T-cell (primary cell): ENCODE measurements around the gene CUX1. TPM values are rescaled to one million over a fixed set of nuclear protein-coding genes. Genes with fewer than 3 reads are reported as not detected.
"Not testable (repeated sequence)": the region's sequence is repeated elsewhere in the genome, so short reads cannot be mapped to it uniquely, and the experiment has no call there.

Experiments
- ATAC-seq, 4 experiments: fragments of 200-7000 bp in 3 of 4; fragments of 150-1000 bp in 1 of 4; cut with Tn5 transposase; replicated peaks in 1 of 4; 1 replicate in 3 of 4; 2 replicates in 1 of 4; pipeline ENCODE4 v1.10.0; 2021; ENCODE audit warnings: moderate library complexity in 3 of 4, mild to moderate bottlenecking in 2 of 4, moderate number of reproducible peaks in 1 of 4
- CTCF ChIA-PET, 2 donors: fragments of 300-600 bp; sonication (Branson Sonifier 250); formaldehyde crosslinking; loops; one replicate each; lab custom pipeline; 2022; ENCODE audit warnings: antibody characterized with exemption in 2 of 2; lab: Charles Lee
- POLR2A ChIA-PET, 2 donors: fragments of 300-600 bp; sonication (Branson Sonifier 250); formaldehyde crosslinking; loops; one replicate each; lab custom pipeline; 2022; ENCODE audit warnings: antibody characterized with exemption in 2 of 2; lab: Charles Lee
- DNase-seq, 35 experiments: peaks; one replicate each; pipeline versions ENCODE4 v3.0.0 to v3.0.0-alpha.2; 2013 to 2023
- H3K27ac ChIP-seq: one replicate; pipeline ENCODE4 v1.5.1; 2013; ENCODE audit warnings: low read length
- H3K27me3 ChIP-seq, 2 experiments: replicated peaks in 1 of 2; 1 replicate in 1 of 2; 2 replicates in 1 of 2; pipeline versions ENCODE4 v1.6.1 to v1.7.0; 2013; ENCODE audit warnings: low read length in 1 of 2, mixed read lengths in 1 of 2; ENCODE audit not compliant: control insufficient read depth in 2 of 2, insufficient read depth in 2 of 2; ENCODE audit errors: extremely low read depth in 1 of 2
- H3K36me3 ChIP-seq, 2 donors: 1 replicate in 1 of 2; 2 replicates in 1 of 2; pipeline versions ENCODE4 v1.6.1 to v1.7.0; 2013; ENCODE audit warnings: low read length in 1 of 2; ENCODE audit not compliant: control insufficient read depth in 2 of 2, insufficient read depth in 1 of 2; ENCODE audit errors: extremely low read depth in 1 of 2
- H3K4me1 ChIP-seq, 2 experiments: 1 replicate in 1 of 2; 2 replicates in 1 of 2; pipeline versions ENCODE4 v1.6.1 to v1.7.0; 2013; ENCODE audit warnings: low read length in 2 of 2, mixed read lengths in 1 of 2; ENCODE audit not compliant: insufficient read depth in 2 of 2, control insufficient read depth in 1 of 2; ENCODE audit errors: extremely low read depth in 1 of 2
- H3K4me3 ChIP-seq, 2 donors: 1 replicate in 1 of 2; 2 replicates in 1 of 2; pipeline versions ENCODE4 v1.5.1 to v1.7.0; 2013; ENCODE audit warnings: mild to moderate bottlenecking in 2 of 2, low read length in 1 of 2, moderate library complexity in 1 of 2; ENCODE audit not compliant: control insufficient read depth in 1 of 2; ENCODE audit errors: extremely low read depth in 1 of 2
- H3K9me3 ChIP-seq: 2 replicates; pipeline ENCODE4 v1.7.0; 2013
- H3K27ac Mint-ChIP-seq, 2 donors: one replicate each; pipeline ENCODE4 v1.8.0; 2020 to 2021; ENCODE audit warnings: mild to moderate bottlenecking in 2 of 2, mixed read lengths in 2 of 2
- H3K27me3 Mint-ChIP-seq, 2 donors: one replicate each; pipeline ENCODE4 v1.8.0; 2021 to 2022; ENCODE audit warnings: mixed read lengths in 2 of 2
- H3K36me3 Mint-ChIP-seq: one replicate; pipeline ENCODE4 v1.8.0; 2021; ENCODE audit warnings: mixed read lengths
- H3K4me1 Mint-ChIP-seq, 3 donors: one replicate each; pipeline ENCODE4 v1.8.0; 2020 to 2022; ENCODE audit warnings: mixed read lengths in 3 of 3, mild to moderate bottlenecking in 1 of 3
- H3K4me3 Mint-ChIP-seq, 3 donors: one replicate each; pipeline ENCODE4 v1.8.0; 2020 to 2022; ENCODE audit warnings: mild to moderate bottlenecking in 3 of 3, mixed read lengths in 3 of 3, moderate library complexity in 3 of 3
- H3K9me3 Mint-ChIP-seq, 3 donors: one replicate each; pipeline ENCODE4 v1.8.0; 2020 to 2022; ENCODE audit warnings: mixed read lengths in 3 of 3
- WGBS: methylation state at CpG from one replicate; pipeline ENCODE4 v1.1.5; 2013; ENCODE audit warnings: missing lambda C conversion rate; ENCODE audit not compliant: insufficient coverage; 5-methylcytosine and 5-hydroxymethylcytosine counted together
- total RNA-seq, 35 experiments: library from RNA in 6 of 35; stranded (reverse) in 6 of 35; fragments of 120-200 nt in 1 of 35; gene quantifications; one replicate each; pipeline versions ENCODE4 v1.2.1 to v1.2.4 and lab custom pipeline; 2013 to 2026

CUX1 gene
- total RNA-seq, 5 donors from 2014 or later (not counting 1 experiment from before 2014, with no cell fraction given): 36.9 to 50.2 (median 42.8) TPM

GRCh38 chr7:101829821-101830220, 12.4 kb downstream of the CUX1 start:
- H3K9me3 Mint-ChIP-seq: no peaks in the 10 kb centered on the region
- H3K36me3 ChIP-seq: peaks cover 0 to 2% of the 10 kb centered on the region in 2 donors
- H3K27ac Mint-ChIP-seq: no peak overlapping the region
- H3K4me1 Mint-ChIP-seq: peaks cover 20 to 36% (median 28%) of the 10 kb centered on the region in 3 donors
- DNase-seq (no peak), ATAC-seq (no peak)
- POLR2A ChIA-PET: no interaction called here
- no peak overlapping the region for H3K4me3 ChIP-seq
- CTCF ChIA-PET: no interaction called here
- no peaks in the 10 kb centered on the region for H3K4me1 ChIP-seq
- no peak overlapping the region for H3K27ac ChIP-seq
- no peak overlapping the region for H3K4me3 Mint-ChIP-seq
- 100% methylated on average over 2 of the region's 8 CpGs for WGBS
- H3K27me3 ChIP-seq: no peaks in the 10 kb centered on the region
- no peaks in the 10 kb centered on the region for H3K9me3 ChIP-seq
- H3K27me3 Mint-ChIP-seq: no peaks in the 10 kb centered on the region
- H3K36me3 Mint-ChIP-seq: peaks cover 9% of the 10 kb centered on the region

- peaks cover 15 to 30% (median 17%) of the 10 kb centered on the region in 3 donors for H3K4me1 Mint-ChIP-seq
- ATAC-seq, H3K27ac ChIP-seq, POLR2A ChIA-PET, H3K27me3 ChIP-seq, H3K9me3 ChIP-seq, H3K4me3 Mint-ChIP-seq, H3K27me3 Mint-ChIP-seq, DNase-seq, H3K9me3 Mint-ChIP-seq, H3K36me3 Mint-ChIP-seq, CTCF ChIA-PET, H3K36me3 ChIP-seq, H3K27ac Mint-ChIP-seq, H3K4me1 ChIP-seq, H3K4me3 ChIP-seq: not testable (repeated sequence)
- WGBS: 100% methylated on average over 4 of the region's 10 CpGs
Observed at GRCh38 chr7:101831396-101831795, 14.0 kb downstream of the CUX1 start.

- peaks cover 0 to 2% of the 10 kb centered on the region in 2 donors for H3K36me3 ChIP-seq
- no peak overlapping the region for H3K4me3 ChIP-seq
- CTCF ChIA-PET: interaction anchor here in 1 of 2 donors (0.6 kb wide), 1 partner anchor 507 kb away, joined by 3 read pairs; no protein-coding TSS in a partner anchor
- ATAC-seq (no peak), DNase-seq (no peak)
- POLR2A ChIA-PET: no interaction called here
- H3K36me3 Mint-ChIP-seq: peaks cover 9% of the 10 kb centered on the region
- H3K27ac ChIP-seq: no peak overlapping the region
- H3K27me3 ChIP-seq: no peaks in the 10 kb centered on the region
- H3K27me3 Mint-ChIP-seq: no peaks in the 10 kb centered on the region
- no peaks in the 10 kb centered on the region for H3K9me3 ChIP-seq
- no peaks in the 10 kb centered on the region for H3K4me1 ChIP-seq
- no peak overlapping the region for H3K27ac Mint-ChIP-seq
- H3K9me3 Mint-ChIP-seq: peaks cover 0 to 3% (median 0%) of the 10 kb centered on the region in 3 donors
- peaks cover 19 to 23% (median 22%) of the 10 kb centered on the region in 3 donors for H3K4me1 Mint-ChIP-seq
- no peak overlapping the region for H3K4me3 Mint-ChIP-seq
- 97% methylated on average over 4 of the region's 14 CpGs for WGBS
Observed at GRCh38 chr7:101832205-101832631, 14.8 kb downstream of the CUX1 start.

GRCh38 chr7:101832685-101833375, 15.4 kb downstream of the CUX1 start:
- H3K36me3 Mint-ChIP-seq: peaks cover 6% of the 10 kb centered on the region

DNA sequence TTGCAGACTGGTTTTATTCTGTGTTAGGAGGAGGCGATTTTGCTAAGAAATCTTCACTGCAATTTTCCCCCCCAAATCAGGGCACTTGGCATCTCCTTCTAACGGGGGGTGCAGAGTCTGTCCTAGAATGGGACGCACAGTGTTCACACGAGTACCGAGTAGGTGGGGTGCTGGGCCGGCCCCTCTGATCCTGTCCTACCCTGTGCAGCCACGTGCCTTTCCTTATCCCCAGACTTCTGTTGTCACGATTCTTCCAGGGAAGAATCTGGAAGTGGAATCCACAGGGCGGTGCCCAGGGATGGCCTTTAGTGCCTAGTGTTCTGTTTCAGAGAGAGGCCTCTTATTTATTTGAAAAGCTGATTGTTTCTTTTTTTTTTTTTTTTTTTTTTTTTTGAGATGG, 16.4 kb downstream of the CUX1 start:
- Mint-ChIP-seq H3K27ac (no peak overlapping the region), H3K4me3 (no peak overlapping the region)
- H3K27ac ChIP-seq: no peak overlapping the region

More at GRCh38 chr7:101832685-101833375, 15.4 kb downstream of the CUX1 start:
- Histone ChIP-seq H3K27ac (no peak overlapping the region), H3K9me3 (no peaks in the 10 kb centered on the region), H3K27me3 (no peaks in the 10 kb centered on the region), H3K36me3 (peaks cover 0 to 2% of the 10 kb centered on the region in 2 donors), H3K4me3 (no peak overlapping the region), H3K4me1 (no peaks in the 10 kb centered on the region)
- ChIA-PET POLR2A (no interaction called here), CTCF (interaction anchor here in 1 of 2 donors (0.7 kb wide), 1 partner anchor 93 kb away, joined by 3 read pairs; no protein-coding TSS in a partner anchor)
- ATAC-seq (no peak), DNase-seq (no peak)
- Mint-ChIP-seq H3K27me3 (no peaks in the 10 kb centered on the region), H3K4me3 (no peak overlapping the region), H3K9me3 (peaks cover 0 to 3% (median 0%) of the 10 kb centered on the region in 3 donors), H3K4me1 (peaks cover 16 to 18% (median 17%) of the 10 kb centered on the region in 3 donors), H3K27ac (no peak overlapping the region)
- WGBS: 96% methylated on average over 6 of the region's 14 CpGs

DNA sequence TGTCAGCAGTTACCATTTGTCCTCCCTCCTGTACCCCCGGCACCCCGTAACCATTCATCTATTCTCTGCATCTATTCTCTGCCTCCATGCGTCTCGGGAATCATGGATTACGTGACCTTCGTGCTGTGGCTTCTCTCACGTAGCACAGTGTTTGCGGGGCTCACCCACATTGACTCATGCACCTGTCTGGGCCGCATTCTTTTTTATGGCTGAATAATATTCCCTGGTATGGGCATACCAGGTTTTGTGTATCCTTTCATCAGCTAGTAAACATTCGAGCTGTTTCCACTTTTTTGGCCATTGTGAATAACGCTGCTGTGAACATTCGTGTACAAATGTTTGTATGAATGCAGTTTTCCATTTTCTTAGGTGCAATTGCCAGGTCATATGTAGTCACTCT, 17.7 kb downstream of the CUX1 start:
- Mint-ChIP-seq H3K9me3 (peaks cover 0 to 3% (median 0%) of the 10 kb centered on the region in 3 donors), H3K27ac (no peak overlapping the region), H3K4me1 (peaks cover 13 to 15% (median 14%) of the 10 kb centered on the region in 3 donors), H3K27me3 (no peaks in the 10 kb centered on the region), H3K4me3 (no peak overlapping the region), H3K36me3 (peaks cover 2% of the 10 kb centered on the region)
- CTCF ChIA-PET: no interaction called here
- no peaks in the 10 kb centered on the region for H3K9me3 ChIP-seq
- H3K4me3 ChIP-seq: no peak overlapping the region
- H3K4me1 ChIP-seq: peaks cover 0 to 2% of the 10 kb centered on the region in 2 experiments
- no peak for DNase-seq
- no peak overlapping the region for H3K27ac ChIP-seq
- WGBS: 100% methylated on average over 10 of the region's 12 CpGs
- no peaks in the 10 kb centered on the region for H3K27me3 ChIP-seq
- no peak for ATAC-seq
- POLR2A ChIA-PET: interaction anchor here in 1 of 2 donors (0.6 kb wide), 1 partner anchor 91 kb away, joined by 5 read pairs; no protein-coding TSS in a partner anchor
- no peaks in the 10 kb centered on the region for H3K36me3 ChIP-seq

More for the DNA sequence above, 16.4 kb downstream of the CUX1 start:
- DNase-seq (no peak), ATAC-seq (no peak)
- ChIA-PET CTCF (interaction anchor here in 1 of 2 donors (0.6 kb wide), 1 partner anchor 546 kb away, joined by 3 read pairs; no protein-coding TSS in a partner anchor), POLR2A (no interaction called here)
- H3K4me1 Mint-ChIP-seq: peaks cover 13 to 16% (median 15%) of the 10 kb centered on the region in 3 donors
- H3K36me3 Mint-ChIP-seq: peaks cover 6% of the 10 kb centered on the region
- Histone ChIP-seq H3K4me3 (no peak overlapping the region), H3K36me3 (no peaks in the 10 kb centered on the region), H3K4me1 (peaks cover 0 to under 1% of the 10 kb centered on the region in 2 experiments), H3K27me3 (no peaks in the 10 kb centered on the region), H3K9me3 (no peaks in the 10 kb centered on the region)
- 94% methylated on average over 7 of the region's 9 CpGs for WGBS
- H3K27me3 Mint-ChIP-seq: no peaks in the 10 kb centered on the region
- H3K9me3 Mint-ChIP-seq: peaks cover 0 to 3% (median 0%) of the 10 kb centered on the region in 3 donors
